Upper lobe of left lung (tissue), 4 donors: ENCODE measurements around the gene KCNJ9.

ENCODE experiments used
- EP300 ChIP-seq, 4 donors: sonication (generic); formaldehyde crosslinking; IDR thresholded peaks; one replicate each; pipeline ENCODE4 v1.5.1; 2017; ENCODE audit warnings: antibody characterized with exemption in 4 of 4, control low read depth in 2 of 4
- TF ChIP-seq, protein P1 (sequence below), 6 experiments: fragments of 450-650 bp in 4 of 6; fragments of 200-600 bp in 2 of 6; sonication (generic) in 2 of 6; IDR thresholded peaks; one replicate each; pipeline ENCODE4 v1.5.1; 2016 to 2019; ENCODE audit warnings: antibody characterized with exemption in 6 of 6

GRCh38 chr1:160086456-160086892 lies 5.1 kb downstream of the KCNJ9 start:
- TF ChIP-seq EP300 (IDR thresholded peaks at IDR 0.05) = no peak
- TF ChIP-seq, protein P1, sequence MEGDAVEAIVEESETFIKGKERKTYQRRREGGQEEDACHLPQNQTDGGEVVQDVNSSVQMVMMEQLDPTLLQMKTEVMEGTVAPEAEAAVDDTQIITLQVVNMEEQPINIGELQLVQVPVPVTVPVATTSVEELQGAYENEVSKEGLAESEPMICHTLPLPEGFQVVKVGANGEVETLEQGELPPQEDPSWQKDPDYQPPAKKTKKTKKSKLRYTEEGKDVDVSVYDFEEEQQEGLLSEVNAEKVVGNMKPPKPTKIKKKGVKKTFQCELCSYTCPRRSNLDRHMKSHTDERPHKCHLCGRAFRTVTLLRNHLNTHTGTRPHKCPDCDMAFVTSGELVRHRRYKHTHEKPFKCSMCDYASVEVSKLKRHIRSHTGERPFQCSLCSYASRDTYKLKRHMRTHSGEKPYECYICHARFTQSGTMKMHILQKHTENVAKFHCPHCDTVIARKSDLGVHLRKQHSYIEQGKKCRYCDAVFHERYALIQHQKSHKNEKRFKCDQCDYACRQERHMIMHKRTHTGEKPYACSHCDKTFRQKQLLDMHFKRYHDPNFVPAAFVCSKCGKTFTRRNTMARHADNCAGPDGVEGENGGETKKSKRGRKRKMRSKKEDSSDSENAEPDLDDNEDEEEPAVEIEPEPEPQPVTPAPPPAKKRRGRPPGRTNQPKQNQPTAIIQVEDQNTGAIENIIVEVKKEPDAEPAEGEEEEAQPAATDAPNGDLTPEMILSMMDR (IDR thresholded peaks at IDR 0.05) = no peak
